Stomach smooth muscle (tissue), 2 donors: ENCODE data around the gene RAI14.
A peak's percentile ranks its signal among the peaks of the same experiment; 100 is the strongest.

ENCODE experiments used
- H3K27ac ChIP-seq: one replicate; pipeline ENCODE4 v1.7.0; 2013; ENCODE audit warnings: mild to moderate bottlenecking, low read length, inconsistent platforms
- H3K27me3 ChIP-seq, 2 donors: one replicate each; pipeline ENCODE4 v1.7.0; 2013; ENCODE audit warnings: low read length in 2 of 2; ENCODE audit not compliant: insufficient read depth in 2 of 2, control insufficient read depth in 1 of 2
- H3K36me3 ChIP-seq, 2 donors: one replicate each; pipeline ENCODE4 v1.7.0; 2013; ENCODE audit warnings: low read length in 2 of 2; ENCODE audit not compliant: control insufficient read depth in 2 of 2, insufficient read depth in 2 of 2
- H3K4me1 ChIP-seq: one replicate; pipeline ENCODE4 v1.7.0; 2013; ENCODE audit warnings: low read length; ENCODE audit not compliant: control insufficient read depth, insufficient read depth
- H3K4me3 ChIP-seq, 2 donors: one replicate each; pipeline ENCODE4 v1.7.0; 2013; ENCODE audit warnings: low read length in 2 of 2
- H3K9ac ChIP-seq, 2 donors: one replicate each; pipeline ENCODE4 v1.7.0; 2013; ENCODE audit warnings: low read length in 2 of 2, mild to moderate bottlenecking in 1 of 2
- H3K9me3 ChIP-seq, 2 donors: one replicate each; pipeline ENCODE4 v1.7.0; 2013; ENCODE audit warnings: low read length in 2 of 2; ENCODE audit not compliant: control insufficient read depth in 2 of 2
- donor health status: healthy.
- donor health status: Pancreatic carcinoma.

Gene RAI14

GRCh38 chr5:34731435-34732232 is 75.5 kb downstream of the RAI14 start:
- no peaks in the 10 kb centered on the region for H3K9me3 ChIP-seq
- H3K9ac ChIP-seq: no peak overlapping the region
- no peak overlapping the region for H3K4me3 ChIP-seq
- peaks cover 10% of the 10 kb centered on the region for H3K4me1 ChIP-seq
- H3K27ac ChIP-seq: no peak overlapping the region
- no peaks in the 10 kb centered on the region for H3K27me3 ChIP-seq
- no peaks in the 10 kb centered on the region for H3K36me3 ChIP-seq

- no peaks in the 10 kb centered on the region for H3K36me3 ChIP-seq
- H3K27ac ChIP-seq: no peak overlapping the region
- no peaks in the 10 kb centered on the region for H3K27me3 ChIP-seq
- H3K9ac ChIP-seq: no peak overlapping the region
- H3K4me3 ChIP-seq: no peak overlapping the region
- no peaks in the 10 kb centered on the region for H3K9me3 ChIP-seq
- H3K4me1 ChIP-seq: peaks cover 26% of the 10 kb centered on the region
Observed at GRCh38 chr5:34734326-34734725, 78.2 kb downstream of the RAI14 start.

- H3K27me3 ChIP-seq: no peaks in the 10 kb centered on the region
- H3K9ac ChIP-seq: no peak overlapping the region
- H3K9me3 ChIP-seq: no peaks in the 10 kb centered on the region
- peaks cover 36% of the 10 kb centered on the region for H3K4me1 ChIP-seq
- no peak overlapping the region for H3K4me3 ChIP-seq
- no peak overlapping the region for H3K27ac ChIP-seq
- H3K36me3 ChIP-seq: no peaks in the 10 kb centered on the region
Observed at GRCh38 chr5:34735491-34736426, 79.6 kb downstream of the RAI14 start.

DNA sequence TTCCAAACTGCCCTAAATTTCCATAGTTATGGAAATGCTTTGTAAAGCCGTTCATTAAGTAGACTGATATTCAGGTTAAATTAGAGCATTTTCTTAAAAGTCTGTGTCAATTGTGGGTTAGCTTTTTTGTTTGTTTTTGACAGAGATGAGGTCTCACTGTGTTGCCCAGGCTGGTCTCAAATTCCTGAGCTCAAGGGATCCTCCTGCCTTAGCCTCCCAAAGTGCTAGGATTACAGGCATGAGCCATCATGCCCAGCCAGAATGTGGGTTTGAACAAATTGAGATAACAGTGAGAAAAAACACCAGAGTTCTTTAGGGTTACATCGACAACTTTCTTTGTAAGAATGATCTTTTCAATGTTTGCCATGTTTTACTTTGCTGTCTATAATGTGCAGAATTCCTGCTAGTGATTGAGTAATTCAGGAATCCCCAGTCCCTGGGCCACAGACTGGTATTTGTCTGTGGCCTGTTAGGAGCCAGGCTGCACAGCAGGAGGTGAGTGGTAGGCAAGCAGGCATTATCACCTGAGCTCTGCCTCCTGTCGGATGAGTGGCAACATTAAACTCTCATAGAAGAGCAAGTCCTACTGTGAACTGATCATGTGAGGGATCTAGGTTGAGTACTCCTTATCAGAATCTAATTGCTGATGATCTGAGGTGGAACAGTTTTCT is 80.5 kb downstream of the RAI14 start:
- Histone ChIP-seq H3K27ac (no peak overlapping the region), H3K27me3 (no peaks in the 10 kb centered on the region), H3K9ac (no peak overlapping the region), H3K36me3 (no peaks in the 10 kb centered on the region), H3K4me3 (no peak overlapping the region), H3K9me3 (no peaks in the 10 kb centered on the region), H3K4me1 (peaks cover 38% of the 10 kb centered on the region)

GRCh38 chr5:34737731-34738130 is 81.6 kb downstream of the RAI14 start:
- Histone ChIP-seq H3K4me3 (no peak overlapping the region), H3K9ac (no peak overlapping the region), H3K4me1 (peaks cover 33% of the 10 kb centered on the region), H3K36me3 (no peaks in the 10 kb centered on the region), H3K9me3 (no peaks in the 10 kb centered on the region), H3K27me3 (no peaks in the 10 kb centered on the region), H3K27ac (no peak overlapping the region)

DNA sequence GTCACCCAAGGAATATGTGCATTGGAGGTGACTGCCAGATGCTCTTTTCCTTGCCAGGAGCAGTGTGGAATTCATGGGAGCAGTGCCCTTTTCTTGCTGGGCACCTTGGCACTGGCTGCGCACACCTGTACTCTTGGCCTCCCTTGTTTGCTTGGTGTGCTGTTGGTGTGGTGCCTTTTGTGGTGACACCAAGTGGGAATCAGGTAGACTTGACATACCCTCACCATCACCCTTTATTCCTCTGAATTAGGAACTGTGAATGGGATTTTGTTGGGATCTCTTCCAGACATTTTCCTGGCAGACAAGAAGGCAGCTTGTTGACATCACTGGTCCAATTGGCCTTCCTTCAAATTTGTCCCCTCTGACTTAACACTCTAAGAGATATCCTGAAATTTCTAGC is 82.3 kb downstream of the RAI14 start:
- no peak overlapping the region for H3K9ac ChIP-seq
- no peak overlapping the region for H3K27ac ChIP-seq
- peak overlapping the region; percentile 21 to 35 for H3K4me3 ChIP-seq
- no peaks in the 10 kb centered on the region for H3K36me3 ChIP-seq
- H3K4me1 ChIP-seq: peaks cover 33% of the 10 kb centered on the region
- H3K27me3 ChIP-seq: no peaks in the 10 kb centered on the region
- no peaks in the 10 kb centered on the region for H3K9me3 ChIP-seq

- Histone ChIP-seq H3K27me3 (no peaks in the 10 kb centered on the region), H3K27ac (no peak overlapping the region), H3K4me1 (peaks cover 33% of the 10 kb centered on the region), H3K9ac (no peak overlapping the region), H3K9me3 (no peaks in the 10 kb centered on the region), H3K4me3 (no peak overlapping the region), H3K36me3 (no peaks in the 10 kb centered on the region)
Observed at GRCh38 chr5:34740389-34740806, 84.3 kb downstream of the RAI14 start.

- no peaks in the 10 kb centered on the region for H3K9me3 ChIP-seq
- H3K27ac ChIP-seq: no peak overlapping the region
- peaks cover 33% of the 10 kb centered on the region for H3K4me1 ChIP-seq
- H3K4me3 ChIP-seq: no peak overlapping the region
- no peaks in the 10 kb centered on the region for H3K27me3 ChIP-seq
- no peaks in the 10 kb centered on the region for H3K36me3 ChIP-seq
- H3K9ac ChIP-seq: no peak overlapping the region
Observed at GRCh38 chr5:34742061-34742460, 85.9 kb downstream of the RAI14 start.

GRCh38 chr5:34743878-34744277 is 87.8 kb downstream of the RAI14 start:
- no peaks in the 10 kb centered on the region for H3K9me3 ChIP-seq
- H3K9ac ChIP-seq: no peak overlapping the region
- no peak overlapping the region for H3K27ac ChIP-seq

GRCh38 chr5:34748431-34748830 is 92.3 kb downstream of the RAI14 start:
- H3K9ac ChIP-seq: no peak overlapping the region
- H3K4me3 ChIP-seq: no peak overlapping the region
- no peak overlapping the region for H3K27ac ChIP-seq
- no peaks in the 10 kb centered on the region for H3K27me3 ChIP-seq
- H3K4me1 ChIP-seq: peaks cover 7% of the 10 kb centered on the region
- no peaks in the 10 kb centered on the region for H3K9me3 ChIP-seq
- no peaks in the 10 kb centered on the region for H3K36me3 ChIP-seq

More at GRCh38 chr5:34743878-34744277, 87.8 kb downstream of the RAI14 start:
- no peak overlapping the region for H3K4me3 ChIP-seq
- H3K27me3 ChIP-seq: no peaks in the 10 kb centered on the region
- H3K36me3 ChIP-seq: no peaks in the 10 kb centered on the region
- H3K4me1 ChIP-seq: peaks cover 19% of the 10 kb centered on the region
